EL (cell line): ENCODE results near the gene NFIC.
"Not testable (repeated sequence)": the region's sequence is repeated elsewhere in the genome, so short reads cannot be mapped to it uniquely, and the experiment has no call there.

Source experiments
- DNase-seq: peaks from one replicate; pipeline ENCODE4 v3.0.0-alpha.2; 2016

NFIC gene

DNA sequence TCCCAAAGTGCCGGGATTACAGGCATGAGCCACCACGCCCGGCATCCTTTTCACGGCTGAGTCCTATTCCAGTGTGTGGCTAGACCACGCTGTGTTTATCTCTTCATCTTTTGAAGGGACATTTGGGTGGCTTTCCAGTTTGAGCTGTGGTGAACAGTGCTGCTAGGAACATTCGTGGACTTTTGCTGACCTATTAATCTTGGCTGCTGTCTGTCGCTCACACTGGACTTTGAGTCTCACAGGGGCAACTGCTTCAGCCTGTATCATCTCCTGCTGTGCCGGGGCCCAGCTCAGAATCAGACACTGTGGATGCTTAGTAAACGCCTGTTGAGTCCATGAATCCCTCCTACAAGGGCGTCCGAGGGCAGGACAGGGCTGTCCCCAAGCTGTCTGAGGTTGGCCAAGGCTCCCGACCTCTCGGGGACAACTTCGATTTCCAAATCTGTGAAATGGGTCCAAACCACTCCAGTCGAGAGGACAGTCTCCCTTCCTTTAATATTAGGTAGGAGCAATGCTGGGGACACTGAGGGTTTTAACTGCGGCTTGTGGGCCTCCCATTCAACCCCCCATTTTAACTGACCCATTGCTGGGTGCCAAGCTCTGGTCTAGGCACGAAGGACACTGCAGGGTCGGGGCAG lies 65.5 kb downstream of the NFIC start:
- DNase-seq: no peak

DNA sequence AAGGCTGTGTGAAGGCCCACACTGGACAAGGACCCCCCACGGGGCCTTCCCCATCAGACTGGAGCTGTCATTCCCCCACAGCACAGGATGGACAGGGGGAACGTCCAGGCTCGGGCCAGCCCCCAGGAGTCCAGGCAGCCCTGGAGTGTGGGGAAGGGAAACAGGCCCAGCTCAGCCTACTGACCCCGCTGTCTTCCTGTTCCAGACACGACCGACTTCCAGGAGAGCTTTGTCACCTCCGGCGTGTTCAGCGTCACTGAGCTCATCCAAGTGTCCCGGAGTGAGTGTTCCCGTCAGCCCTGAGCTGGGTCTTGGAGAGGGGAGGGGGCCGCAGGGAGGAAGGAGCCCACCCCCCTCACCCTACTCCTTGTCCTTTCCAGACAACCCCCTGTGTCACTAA lies 66.9 kb downstream of the NFIC start:
- DNase-seq: no peak

DNA sequence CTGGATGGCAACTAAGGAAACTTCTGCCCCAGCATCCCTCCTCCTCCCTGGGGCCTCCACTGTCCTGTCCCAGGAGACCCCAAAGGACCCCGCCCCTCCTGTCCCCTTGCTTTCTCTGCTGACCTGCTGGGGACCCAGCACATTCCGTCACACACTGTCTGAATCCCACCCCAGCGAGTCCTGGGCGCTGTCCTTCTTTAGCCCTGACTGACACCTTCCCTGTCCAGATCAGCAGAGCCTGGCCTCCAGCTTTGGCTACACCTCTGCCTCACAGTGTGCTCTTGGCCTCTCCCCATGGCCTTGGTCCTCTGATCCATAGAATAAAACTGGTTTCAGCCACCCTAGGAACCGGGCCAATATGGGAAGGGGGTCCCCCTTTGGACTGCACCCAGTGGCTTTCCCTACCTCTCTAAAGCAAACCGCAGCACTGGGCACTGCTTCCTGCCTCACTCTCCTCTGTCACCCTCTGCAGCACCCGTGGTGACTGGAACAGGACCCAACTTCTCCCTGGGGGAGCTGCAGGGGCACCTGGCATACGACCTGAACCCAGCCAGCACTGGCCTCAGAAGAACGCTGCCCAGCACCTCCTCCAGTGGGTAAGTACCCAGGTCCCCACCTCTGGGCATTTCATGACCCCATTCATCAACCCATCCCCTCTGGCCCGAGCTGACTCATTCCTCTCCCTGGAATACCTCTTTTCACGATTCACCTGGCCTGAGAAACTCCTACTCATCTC lies 67.6 kb downstream of the NFIC start:
- DNase-seq: no peak

DNA sequence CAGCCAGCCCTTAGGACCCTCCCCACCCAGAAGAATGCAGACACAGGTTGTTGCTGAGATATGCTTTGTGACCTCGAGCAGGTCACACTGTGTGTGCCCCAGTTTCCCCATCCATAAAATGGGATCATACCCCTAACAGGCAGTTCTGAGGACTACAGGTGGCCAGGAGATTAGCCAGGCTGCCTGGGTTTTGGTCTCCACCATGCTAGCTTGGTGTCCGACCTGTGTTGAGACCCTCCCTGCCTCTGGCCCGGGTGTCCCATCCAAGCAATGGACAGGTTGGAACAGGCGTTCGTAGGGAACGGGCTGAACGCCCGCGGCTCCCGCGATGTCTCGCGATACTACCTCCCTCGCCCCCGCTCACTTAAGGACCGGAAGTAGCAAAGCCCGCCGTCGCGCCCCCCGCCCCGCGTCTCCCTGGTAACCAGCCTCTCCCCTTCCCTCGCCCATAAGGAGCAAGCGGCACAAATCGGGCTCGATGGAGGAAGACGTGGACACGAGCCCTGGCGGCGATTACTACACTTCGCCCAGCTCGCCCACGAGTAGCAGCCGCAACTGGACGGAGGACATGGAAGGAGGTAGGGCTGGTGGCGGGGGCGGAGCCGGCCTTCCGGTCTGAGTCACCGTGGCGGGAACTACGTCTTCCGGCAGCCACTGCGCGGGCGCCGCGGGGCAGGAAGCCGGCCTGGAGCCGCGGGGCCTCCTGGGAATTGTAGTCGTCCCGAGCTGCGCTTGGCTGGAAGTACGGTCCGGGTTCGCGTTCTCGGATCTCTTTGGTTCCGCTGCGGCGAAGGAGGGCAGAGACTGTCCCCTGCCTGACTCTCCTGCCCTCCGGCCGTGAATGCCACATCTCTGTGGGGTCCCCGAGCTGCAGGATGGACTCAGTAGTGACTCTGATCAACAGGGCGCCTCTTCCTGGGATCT lies 68.5 kb downstream of the NFIC start:
- DNase-seq: peak; percentile 96

DNA sequence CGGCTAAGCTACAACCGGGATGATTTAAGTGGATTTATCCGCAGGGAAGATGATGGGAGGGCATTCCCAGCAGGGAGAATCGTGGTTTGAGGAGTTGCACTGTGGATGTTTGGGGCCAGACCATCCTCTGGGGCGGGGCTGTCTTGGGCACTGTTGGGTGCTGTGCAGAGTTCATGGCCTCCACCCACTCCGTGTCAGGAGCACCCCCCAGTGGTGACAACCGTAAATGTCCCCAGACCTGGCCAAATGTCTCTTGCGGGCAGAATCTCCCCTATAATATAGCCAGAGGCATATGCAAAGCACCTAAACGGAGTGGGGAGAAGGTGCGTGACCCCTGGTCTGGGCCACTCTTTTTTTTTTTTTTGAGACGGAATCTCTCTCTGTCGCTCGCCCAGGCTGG lies 73.7 kb downstream of the NFIC start:
- peak; percentile 30 for DNase-seq

DNA sequence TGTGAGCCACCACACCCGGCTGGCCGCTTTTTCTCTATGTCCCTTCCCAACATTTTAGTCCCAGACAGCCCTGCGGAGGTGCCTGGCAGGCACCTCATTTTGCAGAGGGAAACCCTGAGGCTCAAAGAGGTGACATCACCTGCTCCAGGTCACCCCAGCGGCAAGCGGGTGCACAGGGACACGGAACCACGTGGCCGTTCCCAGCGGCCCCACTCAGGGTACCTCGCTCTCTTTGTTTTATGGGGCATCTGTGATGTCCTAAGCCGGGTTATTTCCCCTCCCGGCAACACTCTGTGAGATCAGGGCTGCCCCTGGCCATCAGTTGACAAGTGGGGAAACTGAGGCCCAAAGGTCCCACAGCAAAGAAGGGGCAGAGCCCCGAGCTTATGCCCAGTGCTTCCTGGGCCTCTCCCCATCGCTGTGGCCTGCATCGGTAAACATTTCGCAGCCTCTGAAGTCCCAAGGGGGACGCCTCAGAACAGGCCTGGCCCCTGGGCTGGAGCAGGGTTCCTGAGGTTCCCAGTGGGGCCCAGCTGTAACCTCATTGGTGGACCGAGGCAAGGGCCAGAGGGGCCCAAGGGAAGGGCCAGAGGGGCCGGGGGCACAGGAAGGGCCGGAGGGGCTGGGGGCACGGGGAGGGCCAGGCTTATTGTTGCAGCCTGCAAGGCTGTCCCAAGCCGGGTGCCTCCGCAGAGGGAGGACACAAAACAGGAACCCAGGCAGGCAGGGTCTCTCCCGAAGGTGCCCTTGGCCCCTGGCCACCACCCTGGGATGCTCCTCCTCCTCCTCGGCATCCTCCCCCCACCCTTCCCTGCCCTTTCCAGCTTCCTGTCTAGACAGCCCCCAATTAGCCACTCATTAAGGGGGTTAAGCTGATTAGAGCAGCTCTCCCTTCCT lies 75.0 kb downstream of the NFIC start:
- no peak for DNase-seq

DNA sequence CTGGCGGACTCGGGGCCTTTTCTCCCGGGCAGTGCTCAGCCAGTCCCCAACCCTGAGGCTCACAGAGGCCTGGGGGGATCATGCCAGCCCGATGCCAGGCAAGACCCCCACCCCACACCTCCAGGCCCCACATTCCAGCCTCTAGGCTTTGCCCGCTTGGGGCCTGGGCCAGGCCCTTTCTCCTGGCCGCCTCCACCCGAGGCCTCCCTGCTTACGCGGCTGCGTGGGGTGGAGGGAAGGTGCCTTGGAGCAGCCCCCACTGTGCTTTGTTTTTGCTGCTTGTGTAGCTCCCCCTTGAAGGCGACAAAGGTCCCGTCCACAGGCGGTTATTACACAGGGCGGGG lies 75.6 kb downstream of the NFIC start:
- no peak for DNase-seq

DNA sequence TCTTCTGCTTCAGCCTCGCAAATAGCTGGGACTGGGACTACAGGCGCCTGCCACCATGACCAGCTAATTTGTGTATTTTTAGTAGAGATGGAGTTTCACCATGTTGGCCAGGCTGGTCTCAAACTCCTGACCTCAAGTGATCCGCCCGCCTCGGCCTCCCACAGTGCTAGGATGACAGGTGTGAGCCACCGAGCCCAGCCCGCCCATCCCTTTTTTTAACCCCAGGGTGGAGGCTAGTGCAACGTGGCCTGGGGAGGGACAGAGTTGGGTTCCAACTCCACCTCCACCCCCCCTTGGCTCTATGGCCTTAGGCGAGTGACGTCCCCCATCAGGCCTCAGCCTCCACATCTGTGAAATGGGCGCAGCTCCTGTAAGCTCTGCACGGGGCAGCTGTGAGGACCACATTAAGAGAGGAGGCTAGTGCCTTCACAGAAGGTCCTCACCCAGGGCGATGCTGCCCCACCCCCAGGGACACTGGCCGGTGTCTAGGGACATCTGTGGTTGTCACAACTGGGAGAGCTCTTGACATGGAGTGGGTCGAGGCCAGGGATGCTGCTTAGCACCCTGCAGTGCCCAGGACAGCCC lies 76.2 kb downstream of the NFIC start:
- DNase-seq: no peak

DNA sequence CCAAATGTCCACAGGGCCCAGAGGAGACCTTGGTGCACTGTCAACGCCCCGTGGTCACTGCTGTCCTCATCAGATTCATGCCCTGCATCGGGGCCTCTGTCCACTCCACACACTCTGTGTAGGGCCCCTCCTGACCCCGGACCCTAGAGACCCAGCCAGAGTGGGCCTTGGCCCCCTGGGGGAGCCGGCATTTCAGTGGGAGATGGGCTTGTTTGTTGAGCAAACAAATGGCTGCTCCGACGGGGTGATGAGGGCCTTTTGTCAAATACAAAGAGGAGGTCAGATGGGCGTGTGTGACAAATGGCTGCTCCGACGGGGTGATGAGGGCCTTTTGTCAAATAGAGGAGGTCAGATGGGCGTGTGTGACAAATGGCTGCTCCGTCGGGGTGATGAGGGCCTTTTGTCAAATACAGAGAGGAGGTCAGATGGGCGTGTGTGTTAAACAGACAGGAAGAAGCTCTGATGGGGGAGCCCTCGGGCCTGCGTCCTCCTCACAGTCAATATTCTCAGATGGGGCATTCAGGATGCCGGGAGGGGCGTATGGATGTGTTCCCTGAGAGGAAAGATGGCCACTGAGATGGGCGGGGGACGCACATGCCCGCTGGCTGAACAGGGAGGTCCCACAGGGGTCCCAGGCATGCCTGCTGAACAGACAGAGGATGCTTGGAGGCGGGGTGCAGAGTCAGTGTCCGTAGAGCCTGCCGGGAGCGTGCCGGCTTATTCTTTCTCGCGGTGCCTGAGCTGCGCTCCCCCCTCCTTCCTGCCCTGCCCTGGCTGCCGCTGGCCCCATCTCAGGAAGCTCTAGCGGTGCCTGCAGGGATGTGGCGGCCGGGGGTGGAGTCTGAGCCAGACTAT lies 77.7 kb downstream of the NFIC start:
- DNase-seq: no peak

DNA sequence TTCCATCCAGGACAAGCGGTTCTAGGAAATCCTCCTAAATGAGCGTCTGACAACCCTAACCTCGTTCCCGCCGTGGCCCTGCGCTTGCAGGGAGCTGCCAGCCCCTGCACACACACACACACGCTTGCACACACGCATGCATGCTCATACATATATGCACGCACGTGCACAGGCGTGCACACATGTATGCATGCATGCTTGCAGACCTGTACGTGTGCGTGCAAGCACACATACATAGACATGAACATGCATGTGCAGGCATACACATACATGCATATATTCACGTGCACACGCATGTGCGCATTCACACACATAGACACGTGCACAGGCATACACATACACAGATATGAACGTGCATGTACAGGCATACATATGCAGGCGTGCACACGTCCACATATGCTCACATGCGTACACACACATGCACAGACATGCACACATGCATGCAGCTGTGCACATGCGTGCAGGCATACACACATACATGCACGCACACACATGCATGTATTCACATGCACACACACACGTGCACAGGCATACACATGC lies 78.4 kb downstream of the NFIC start:
- no peak for DNase-seq

DNA sequence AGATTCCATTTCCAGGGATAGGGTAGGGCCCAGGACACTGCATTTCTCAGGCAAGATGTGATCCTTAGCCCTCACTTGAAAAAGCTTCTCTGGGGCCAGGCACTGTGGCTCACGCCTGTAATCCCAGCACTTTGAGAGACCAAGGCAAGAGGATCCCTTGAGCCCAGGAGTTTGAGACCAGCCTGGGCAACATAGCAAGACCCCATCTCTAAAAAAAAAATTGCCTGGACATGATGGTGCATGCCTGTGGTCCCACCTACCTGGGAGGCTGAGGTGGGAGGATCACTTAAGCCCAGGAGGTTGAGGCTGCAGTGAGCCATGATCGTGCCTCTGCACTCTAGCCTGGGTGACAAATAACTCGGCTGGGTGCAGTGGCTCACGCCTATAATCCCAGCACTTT lies 80.3 kb downstream of the NFIC start:
- not testable (repeated sequence) for DNase-seq

DNA sequence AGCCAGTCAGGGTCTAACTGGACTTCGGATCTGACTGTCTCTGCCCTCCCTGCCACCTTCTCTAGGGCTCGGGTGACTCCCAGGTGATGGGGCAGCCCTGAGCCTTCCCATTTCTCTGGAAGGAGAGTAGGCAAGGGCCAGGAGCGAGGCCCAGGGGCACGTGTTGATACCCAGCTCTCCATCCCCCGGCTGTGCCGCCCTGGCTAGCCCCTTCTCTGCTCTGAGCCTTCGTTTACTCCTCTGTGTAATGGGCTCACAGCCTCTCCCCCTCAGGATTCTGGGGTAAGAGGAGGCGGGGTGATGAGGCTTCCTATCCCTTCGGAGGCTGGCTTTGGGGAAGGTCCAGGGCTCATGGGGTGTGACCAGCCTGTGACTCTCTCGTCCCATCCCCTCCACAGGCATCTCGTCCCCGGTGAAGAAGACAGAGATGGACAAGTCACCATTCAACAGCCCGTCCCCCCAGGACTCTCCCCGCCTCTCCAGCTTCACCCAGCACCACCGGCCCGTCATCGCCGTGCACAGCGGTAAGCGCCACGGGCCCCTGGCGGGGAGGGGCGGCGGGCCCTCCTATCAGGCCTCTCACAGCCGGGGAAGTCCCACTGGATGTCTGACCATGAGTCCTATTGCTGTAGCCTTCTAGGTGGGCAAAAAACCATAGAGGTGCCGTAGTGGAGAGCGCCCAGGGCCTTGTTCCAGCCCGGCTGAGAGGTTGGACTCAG lies 82.4 kb downstream of the NFIC start:
- no peak for DNase-seq

DNA sequence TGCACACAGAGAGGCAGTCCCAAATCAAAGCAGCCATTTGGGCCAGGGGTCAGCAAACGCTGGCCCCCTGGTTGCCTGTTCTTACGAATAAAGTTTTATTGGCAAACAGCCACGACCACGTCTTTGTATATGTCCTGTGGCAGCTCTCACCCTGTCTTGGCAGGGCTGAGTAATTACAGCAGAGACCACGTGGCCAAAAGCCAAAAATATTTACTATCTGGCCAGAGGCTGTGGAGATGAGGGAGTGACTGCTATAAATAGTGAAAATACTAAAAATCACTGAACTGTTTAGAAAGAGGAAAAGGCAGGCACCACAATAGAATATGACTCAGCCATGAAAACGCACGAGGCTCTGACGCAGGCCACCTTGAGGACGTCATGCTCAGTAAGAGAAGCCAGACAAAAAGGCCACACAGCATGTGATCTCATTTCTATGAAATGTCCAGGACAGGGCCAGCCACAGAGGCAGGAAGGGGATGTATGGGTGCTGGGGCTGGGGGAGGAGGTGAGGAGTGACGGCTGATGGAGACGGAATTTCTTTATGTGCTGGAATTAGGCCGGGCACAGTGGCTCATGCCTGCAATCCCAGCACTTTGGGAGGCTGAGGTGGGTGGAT lies 84.5 kb downstream of the NFIC start:
- DNase-seq: peak; percentile 100

DNA sequence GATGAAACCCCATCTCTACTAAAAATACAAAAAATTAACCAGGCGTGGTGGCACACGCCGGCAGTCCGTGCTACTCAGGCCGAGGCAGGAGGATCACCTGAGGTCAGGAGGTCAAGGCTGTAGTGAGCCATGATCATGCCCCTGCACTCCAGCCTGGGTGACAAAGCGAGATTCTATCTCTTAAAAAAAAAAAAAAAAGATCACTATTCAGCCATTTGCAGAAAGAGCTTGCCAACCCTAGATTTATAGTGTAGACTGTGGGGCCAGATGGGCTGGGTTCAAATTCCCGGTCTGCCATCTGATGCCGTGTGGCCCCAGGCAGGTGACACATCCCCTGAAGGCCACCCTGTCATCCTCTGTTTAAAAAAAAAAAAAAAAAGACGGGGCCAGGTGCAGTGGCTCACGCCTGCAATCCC lies 85.1 kb downstream of the NFIC start:
- no peak for DNase-seq

DNA sequence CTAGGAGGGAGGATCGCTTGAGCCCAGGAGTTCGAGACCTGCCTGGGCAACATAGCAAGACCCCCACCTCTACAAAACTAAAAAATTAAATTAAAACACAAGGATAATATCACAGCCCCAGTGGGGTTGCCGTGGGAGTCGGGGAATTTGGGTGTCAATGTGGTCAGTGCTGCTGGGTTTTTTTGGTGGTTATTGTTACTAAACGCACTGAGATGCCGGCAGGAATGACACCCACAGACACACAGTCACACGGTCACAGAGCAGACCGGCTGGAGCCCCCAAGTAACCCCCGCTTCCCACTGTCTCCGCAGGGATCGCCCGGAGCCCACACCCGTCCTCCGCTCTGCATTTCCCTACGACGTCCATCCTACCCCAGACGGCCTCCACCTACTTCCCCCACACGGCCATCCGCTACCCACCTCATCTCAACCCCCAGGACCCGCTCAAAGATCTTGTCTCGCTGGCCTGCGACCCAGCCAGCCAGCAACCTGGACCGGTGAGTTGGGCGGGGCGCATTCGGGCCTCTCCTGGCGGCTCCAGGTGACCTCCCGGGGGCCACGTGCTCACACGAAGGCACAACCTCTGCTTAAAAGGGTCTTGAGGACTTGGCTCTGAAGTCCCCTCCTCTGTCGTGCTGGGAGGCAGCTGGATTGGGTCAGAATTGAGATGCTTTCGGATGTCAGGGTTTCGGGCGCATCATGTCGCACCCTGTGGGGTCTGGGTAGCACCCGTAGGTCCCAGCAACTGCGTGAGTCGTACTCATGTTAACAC lies 86.0 kb downstream of the NFIC start:
- DNase-seq: no peak

DNA sequence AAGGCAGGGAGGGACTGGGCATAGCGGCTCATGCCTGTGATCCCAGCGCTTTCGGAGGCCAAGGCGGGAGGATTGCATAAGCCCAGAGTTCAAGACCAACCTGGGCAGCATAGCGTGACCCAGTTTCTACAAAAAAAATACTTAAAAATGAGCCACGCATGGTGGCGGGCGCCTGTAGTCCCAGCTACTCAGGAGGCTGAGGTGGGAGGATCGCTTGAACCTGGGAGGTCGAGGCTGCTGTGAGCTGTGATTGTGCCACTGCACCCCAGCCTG lies 86.5 kb downstream of the NFIC start:
- not testable (repeated sequence) for DNase-seq

DNA sequence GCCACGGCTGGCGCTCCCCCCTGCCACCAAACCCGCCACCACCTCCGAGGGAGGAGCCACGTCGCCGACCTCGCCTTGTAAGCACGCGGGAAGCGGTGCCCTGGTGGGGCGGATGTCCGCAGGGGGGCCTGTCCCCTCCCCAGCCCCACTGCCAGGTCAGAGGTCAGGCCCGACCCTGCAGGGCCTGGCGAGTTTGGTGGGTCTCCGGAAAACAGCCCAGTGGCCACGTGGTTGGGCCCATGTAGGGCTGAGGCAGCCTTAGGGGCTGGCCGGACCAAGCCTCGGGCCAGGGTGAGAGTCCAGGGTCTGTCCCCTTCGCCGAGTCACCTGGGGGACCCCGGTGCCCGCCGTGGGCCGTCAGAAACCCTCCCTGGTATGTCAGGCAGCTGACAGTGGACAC lies 87.5 kb downstream of the NFIC start:
- DNase-seq: no peak

DNA sequence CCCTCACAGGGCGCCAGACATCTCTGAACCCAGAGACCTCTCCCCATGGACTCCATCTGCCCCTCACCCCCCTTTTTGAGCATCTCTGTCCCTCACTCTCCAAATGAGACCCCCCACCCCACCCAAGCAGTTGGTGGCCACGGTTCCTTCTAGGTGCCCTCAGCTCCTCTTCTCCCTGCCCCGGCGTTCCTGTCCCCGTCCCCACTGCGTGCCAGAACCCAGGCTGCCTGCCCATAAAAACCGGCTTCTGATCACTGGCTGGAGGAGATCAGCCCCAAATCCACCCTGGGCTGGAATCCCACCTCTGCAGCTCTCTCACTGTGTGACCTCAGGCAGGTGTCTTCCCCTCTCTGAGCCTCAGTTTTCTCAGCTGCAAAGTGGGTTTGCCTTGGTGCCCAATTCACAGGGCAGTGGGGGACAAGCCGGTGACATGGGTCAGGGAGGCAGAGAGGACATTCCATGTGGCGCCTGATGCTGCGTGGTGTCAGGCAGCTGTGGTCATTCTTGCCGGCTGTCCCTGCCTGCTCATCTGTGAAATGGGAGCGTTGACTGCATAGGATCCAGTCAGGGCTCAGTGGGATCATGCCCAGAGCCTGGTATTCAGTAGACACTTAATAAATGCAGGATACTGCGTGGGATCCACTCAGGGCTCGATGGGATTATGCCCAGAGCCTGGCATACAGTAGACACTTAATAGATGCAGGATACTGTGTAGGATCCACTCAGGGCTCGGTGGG lies 88.4 kb downstream of the NFIC start:
- no peak for DNase-seq
